Lung (tissue), 12 donors: ENCODE measurements around the gene MYO10. TPM values are rescaled to one million over a fixed set of nuclear protein-coding genes. Genes with fewer than 3 reads are reported as not detected.
A peak's percentile ranks its signal among the peaks of the same experiment; 100 is the strongest.

ENCODE experiments used
- ATAC-seq: fragments of 200-7000 bp; cut with Tn5 transposase; one replicate; pipeline ENCODE4 v1.9.1; 2020; ENCODE audit warnings: moderate number of reproducible peaks; ENCODE audit not compliant: insufficient read depth, low FRiP score
- DNase-seq, 3 donors: peaks; one replicate each; pipeline ENCODE4 v3.0.0-alpha.2; 2013 to 2017
- H3K27ac ChIP-seq, 2 donors: one replicate each; pipeline ENCODE4 v1.5.1; 2013; ENCODE audit warnings: mild to moderate bottlenecking in 2 of 2, moderate library complexity in 2 of 2, control low read depth in 1 of 2, inconsistent platforms in 1 of 2, low read depth in 1 of 2, low read length in 1 of 2
- H3K27me3 ChIP-seq, 3 donors: one replicate each; pipeline ENCODE4 v1.5.1; 2013; ENCODE audit warnings: low read length in 2 of 3; ENCODE audit not compliant: control insufficient read depth in 3 of 3, insufficient read depth in 3 of 3
- H3K36me3 ChIP-seq, 4 donors: one replicate each; pipeline ENCODE4 v1.5.1; 2013; ENCODE audit warnings: low read length in 4 of 4, mild to moderate bottlenecking in 1 of 4, moderate library complexity in 1 of 4; ENCODE audit not compliant: control insufficient read depth in 4 of 4, insufficient read depth in 4 of 4
- H3K4me1 ChIP-seq, 5 donors: one replicate each; pipeline ENCODE4 v1.5.1; 2013; ENCODE audit warnings: low read length in 5 of 5, mild to moderate bottlenecking in 2 of 5, moderate library complexity in 1 of 5; ENCODE audit not compliant: control insufficient read depth in 5 of 5, insufficient read depth in 5 of 5
- H3K4me3 ChIP-seq: one replicate; pipeline ENCODE4 v1.5.1; 2013; ENCODE audit warnings: mild to moderate bottlenecking, control low read depth, moderate library complexity
- H3K9ac ChIP-seq, 2 donors: one replicate each; pipeline ENCODE4 v1.5.1; 2013; ENCODE audit warnings: low read length in 2 of 2, control low read depth in 1 of 2; ENCODE audit not compliant: insufficient read depth in 1 of 2
- H3K9me3 ChIP-seq, 4 donors: one replicate each; pipeline ENCODE4 v1.5.1; 2013; ENCODE audit warnings: low read length in 3 of 4, mild to moderate bottlenecking in 1 of 4, moderate library complexity in 1 of 4; ENCODE audit not compliant: control insufficient read depth in 4 of 4, insufficient read depth in 3 of 4
- WGBS, 2 donors: extraction: QIAGEN DNeasy Blood & Tissue Kit; methylation state at CpG; one replicate each; pipeline ENCODE4 v1.1.7; 2013; 5-methylcytosine and 5-hydroxymethylcytosine counted together
- polyA plus RNA-seq, 2 donors: library from polyadenylated mRNA; stranded (reverse); fragments of 200-250 nt; gene quantifications; one replicate each; pipeline ENCODE4 v1.2.1, GENCODE V29; 2013
- total RNA-seq, 2 donors: library from RNA; depleted of rRNA in 1 of 2; stranded (reverse); fragments of >200 nt in 1 of 2; gene quantifications; one replicate each; pipeline ENCODE4 v1.2.1, GENCODE V29; 2014 to 2021
- TF ChIP-seq, protein P1 (sequence below): IDR thresholded peaks from 2 replicates; pipeline ENCODE4 v1.5.1; 2012; ENCODE audit warnings: mild to moderate bottlenecking; ENCODE audit errors: control extremely low read depth, extremely low read depth
- donor health status: control.
- donor health status: control.
- donor health status: Bipolar disorder and iron deficiency.
- donor health status: healthy.
- donor health status: DM: yes; HTN: yes; CAD: no.

Gene MYO10
- total and polyA plus RNA-seq, 4 donors = 10.6 to 71.5 (median 28.2) TPM

DNA sequence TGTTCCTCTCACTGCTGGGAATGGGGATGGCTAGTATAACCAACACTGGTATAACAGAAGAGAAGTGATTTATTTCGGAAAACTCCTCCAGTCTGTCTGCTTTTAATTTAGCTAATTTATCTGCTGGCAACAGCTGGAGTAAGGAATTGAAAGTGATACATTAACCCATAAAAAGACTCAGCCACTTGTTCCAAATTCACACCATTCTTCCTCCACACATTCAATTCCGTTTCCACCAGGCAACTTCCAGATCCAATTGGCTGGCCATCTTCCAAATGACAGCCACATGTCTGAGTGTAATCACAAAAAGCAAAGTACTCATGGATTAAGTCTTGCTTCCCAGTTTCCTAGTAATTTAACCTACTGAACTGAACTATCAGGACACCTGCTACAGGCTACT lies 242.2 kb downstream of the MYO10 start:
- Histone ChIP-seq H3K4me1 (no peaks in the 10 kb centered on the region), H3K9me3 (no peaks in the 10 kb centered on the region), H3K4me3 (no peak overlapping the region), H3K27ac (no peak overlapping the region), H3K36me3 (peaks cover 0 to 30% (median 18%) of the 10 kb centered on the region in 4 donors), H3K9ac (no peak overlapping the region), H3K27me3 (no peaks in the 10 kb centered on the region)
- 71 to 79% methylated on average over 2 of the region's 2 CpGs for WGBS, 2 donors
- DNase-seq = no peak
- ATAC-seq = no peak
- TF ChIP-seq, protein P1, sequence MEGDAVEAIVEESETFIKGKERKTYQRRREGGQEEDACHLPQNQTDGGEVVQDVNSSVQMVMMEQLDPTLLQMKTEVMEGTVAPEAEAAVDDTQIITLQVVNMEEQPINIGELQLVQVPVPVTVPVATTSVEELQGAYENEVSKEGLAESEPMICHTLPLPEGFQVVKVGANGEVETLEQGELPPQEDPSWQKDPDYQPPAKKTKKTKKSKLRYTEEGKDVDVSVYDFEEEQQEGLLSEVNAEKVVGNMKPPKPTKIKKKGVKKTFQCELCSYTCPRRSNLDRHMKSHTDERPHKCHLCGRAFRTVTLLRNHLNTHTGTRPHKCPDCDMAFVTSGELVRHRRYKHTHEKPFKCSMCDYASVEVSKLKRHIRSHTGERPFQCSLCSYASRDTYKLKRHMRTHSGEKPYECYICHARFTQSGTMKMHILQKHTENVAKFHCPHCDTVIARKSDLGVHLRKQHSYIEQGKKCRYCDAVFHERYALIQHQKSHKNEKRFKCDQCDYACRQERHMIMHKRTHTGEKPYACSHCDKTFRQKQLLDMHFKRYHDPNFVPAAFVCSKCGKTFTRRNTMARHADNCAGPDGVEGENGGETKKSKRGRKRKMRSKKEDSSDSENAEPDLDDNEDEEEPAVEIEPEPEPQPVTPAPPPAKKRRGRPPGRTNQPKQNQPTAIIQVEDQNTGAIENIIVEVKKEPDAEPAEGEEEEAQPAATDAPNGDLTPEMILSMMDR = no peak

DNA sequence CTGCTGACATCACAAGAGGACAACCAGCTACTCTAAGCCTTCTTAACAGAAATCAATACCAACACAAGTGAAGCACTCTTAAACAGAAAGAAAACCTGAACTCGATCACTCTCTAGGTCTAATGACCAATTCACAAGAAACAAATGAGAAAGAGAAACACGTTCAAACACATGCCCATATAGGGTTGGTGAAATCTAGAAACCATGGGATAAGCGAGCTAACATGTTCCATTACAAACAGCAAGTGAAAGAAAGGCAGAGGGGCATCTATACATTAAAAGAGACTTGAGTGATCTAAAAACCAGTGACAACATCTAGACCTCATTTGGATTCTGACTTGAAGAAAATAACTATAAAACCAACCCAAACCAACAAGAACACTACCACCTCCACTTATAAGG lies 244.4 kb downstream of the MYO10 start:
- H3K27me3 ChIP-seq = no peaks in the 10 kb centered on the region
- H3K4me3 ChIP-seq = no peak overlapping the region
- no peak for DNase-seq
- TF ChIP-seq, protein P1 = no peak
- H3K36me3 ChIP-seq = peaks cover 0 to 26% (median 21%) of the 10 kb centered on the region in 4 donors
- WGBS, 2 donors = 84 to 91% methylated on average over 3 of the region's 3 CpGs
- no peak overlapping the region for H3K27ac ChIP-seq
- H3K4me1 ChIP-seq = no peaks in the 10 kb centered on the region
- no peak overlapping the region for H3K9ac ChIP-seq
- ATAC-seq = no peak
- H3K9me3 ChIP-seq = no peaks in the 10 kb centered on the region

DNA sequence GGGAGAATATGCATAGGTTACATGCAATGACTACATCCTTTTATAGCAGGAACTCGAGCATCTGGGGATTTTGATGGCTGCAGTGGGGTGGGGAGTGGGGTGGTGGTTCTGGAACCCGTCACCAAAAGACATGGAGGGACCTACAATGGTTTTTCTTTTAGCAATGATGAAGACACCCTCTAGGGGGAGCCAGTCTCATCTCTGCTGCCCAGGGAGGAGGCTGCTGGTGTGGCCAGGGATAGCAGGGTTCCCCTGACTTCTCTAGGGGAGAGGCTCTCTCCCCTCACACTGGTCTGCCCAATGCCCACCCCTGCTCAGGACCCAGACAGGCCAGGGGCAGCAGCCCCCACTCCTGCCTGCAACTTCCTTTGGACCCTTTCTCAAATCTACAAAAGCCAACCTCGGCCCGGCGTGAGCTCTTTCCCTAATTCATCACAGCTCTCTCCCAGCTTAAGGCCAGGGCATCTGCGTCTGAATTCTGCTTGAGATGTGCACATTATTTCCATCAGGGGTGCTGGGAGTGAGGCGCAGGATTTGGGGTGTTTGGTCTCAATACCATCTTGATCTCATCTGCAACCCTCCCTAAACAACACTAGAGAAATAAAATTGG lies 245.7 kb downstream of the MYO10 start:
- Histone ChIP-seq H3K27ac (no peak overlapping the region), H3K9ac (no peak overlapping the region), H3K4me1 (no peaks in the 10 kb centered on the region), H3K4me3 (no peak overlapping the region), H3K27me3 (no peaks in the 10 kb centered on the region), H3K36me3 (peaks cover 0 to 38% (median 24%) of the 10 kb centered on the region in 4 donors), H3K9me3 (no peaks in the 10 kb centered on the region)
- ATAC-seq (no peak), DNase-seq (peak in 2 of 3 donors; percentile 55 to 57)
- TF ChIP-seq, protein P1 = peak; percentile 5
- 80% methylated on average over 7 of the region's 7 CpGs for WGBS, 2 donors

DNA sequence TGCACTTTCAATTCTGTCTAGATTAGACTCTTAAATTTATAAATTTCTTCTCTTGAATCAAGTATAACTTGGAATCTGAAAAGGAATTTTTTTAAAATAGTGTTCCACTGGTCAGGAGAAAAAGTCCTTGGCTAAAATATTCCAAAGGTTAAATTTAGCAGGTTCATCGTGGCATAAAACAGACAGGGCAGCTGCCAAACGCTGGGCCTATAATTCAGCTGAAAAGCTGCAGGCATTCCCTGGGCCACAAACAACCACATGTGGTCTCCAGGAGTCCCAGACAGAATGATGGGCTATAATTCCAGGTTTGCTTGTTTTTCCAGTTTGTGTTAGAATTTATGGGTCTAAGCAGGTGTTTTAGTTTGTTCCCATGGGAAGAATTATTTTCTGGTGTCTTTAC lies 248.2 kb downstream of the MYO10 start:
- 79 to 84% methylated on average over 2 of the region's 2 CpGs for WGBS, 2 donors
- Histone ChIP-seq H3K36me3 (peaks cover 0 to 44% (median 23%) of the 10 kb centered on the region in 4 donors), H3K9ac (no peak overlapping the region), H3K27ac (no peak overlapping the region), H3K27me3 (no peaks in the 10 kb centered on the region), H3K4me1 (no peaks in the 10 kb centered on the region), H3K4me3 (no peak overlapping the region), H3K9me3 (no peaks in the 10 kb centered on the region)
- TF ChIP-seq, protein P1 = no peak
- ATAC-seq (no peak), DNase-seq (no peak)
